Measurements from ENCODE around the gene TULP4.

The TULP4 gene

DNA sequence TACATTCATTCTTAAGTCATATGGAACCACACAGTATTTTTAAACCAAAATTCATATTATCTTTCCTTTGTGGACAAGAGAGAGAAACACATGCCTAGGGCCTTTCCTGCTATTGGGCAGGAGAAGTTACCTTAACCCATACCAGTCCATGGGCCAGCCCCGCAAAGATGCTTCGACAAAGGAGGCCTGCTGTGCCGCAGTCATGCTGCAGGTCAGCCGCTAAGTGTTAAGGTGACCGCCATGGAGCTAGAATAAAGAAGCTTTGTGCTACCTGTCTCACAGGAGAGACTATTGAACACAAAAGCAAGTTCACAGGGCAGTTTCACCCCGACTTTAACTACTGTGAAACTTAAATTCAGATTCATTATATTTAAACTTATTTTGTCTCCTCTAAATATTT is 185.4 kb downstream of the TULP4 start:
- Histone ChIP-seq H3K18ac (ENCODE audit: low read depth in 1 of 2, low read length in 2 of 2) (no peak overlapping the region), H2BK5ac (ENCODE audit: low read depth, low read length, poor library complexity, severe bottlenecking) (no peak overlapping the region), H3K79me1 (replicated peaks; ENCODE audit: low read length, poor library complexity, severe bottlenecking) (peaks cover 4% of the 10 kb centered on the region), H3K27me3 (ENCODE audit: control insufficient read depth in 1 of 2, insufficient read depth in 1 of 2, low read length in 2 of 2) (no peaks in the 10 kb centered on the region), H3K4ac (ENCODE audit: low read depth in 1 of 2, low read length in 2 of 2) (no peak overlapping the region), H3K36me3 (ENCODE audit: control insufficient read depth in 1 of 2, insufficient read depth in 2 of 2, low read depth in 1 of 2, low read length in 2 of 2) (peaks cover 38 to 60% of the 10 kb centered on the region in 2 experiments), H3K4me3 (ENCODE audit: insufficient read depth in 1 of 2, low read depth in 1 of 2, low read length in 2 of 2) (no peak overlapping the region), H2BK120ac (ENCODE audit: low read depth, low read length) (no peak overlapping the region), H2BK12ac (ENCODE audit: low read length in 2 of 2) (no peak overlapping the region), H3K4me2 (ENCODE audit: low read length, poor library complexity, severe bottlenecking) (no peak overlapping the region), H2BK15ac (ENCODE audit: low read depth, poor library complexity, severe bottlenecking) (no peak overlapping the region), H3K9me3 (ENCODE audit: control insufficient read depth, low read length) (no peaks in the 10 kb centered on the region), H3K14ac (ENCODE audit: low read length in 2 of 2) (no peak overlapping the region), H2AFZ (ENCODE audit: low read depth, low read length) (no peak overlapping the region), H4K91ac (ENCODE audit: low read length) (no peak overlapping the region), H3K4me1 (ENCODE audit: control insufficient read depth, insufficient read depth, low read depth, low read length) (no peaks in the 10 kb centered on the region), H3K23ac (ENCODE audit: low read length in 2 of 2) (no peak overlapping the region), H4K8ac (ENCODE audit: low read length) (no peak overlapping the region), H3K9ac (ENCODE audit: low read length) (no peak overlapping the region), H2AK5ac (ENCODE audit: low read length, severe bottlenecking) (no peak overlapping the region), H3K27ac (ENCODE audit: low read length, poor library complexity, severe bottlenecking) (no peak overlapping the region)
- DNase-seq = no peak
- WGBS = 87% methylated on average over 5 of the region's 6 CpGs

GRCh38 chr6:158498362-158498761 is 186.1 kb downstream of the TULP4 start:
- WGBS = 93% methylated on average over 6 of the region's 6 CpGs
- no peak overlapping the region for H3K4ac ChIP-seq (ENCODE audit: low read depth in 1 of 2, low read length in 2 of 2)
- H4K91ac ChIP-seq (ENCODE audit: low read length) = no peak overlapping the region
- H3K36me3 ChIP-seq (ENCODE audit: control insufficient read depth in 1 of 2, insufficient read depth in 2 of 2, low read depth in 1 of 2, low read length in 2 of 2) = peaks cover 40 to 63% of the 10 kb centered on the region in 2 experiments
- H2BK120ac ChIP-seq (ENCODE audit: low read depth, low read length) = no peak overlapping the region
- H2BK15ac ChIP-seq (ENCODE audit: low read depth, poor library complexity, severe bottlenecking) = no peak overlapping the region
- H3K27ac ChIP-seq (ENCODE audit: low read length, poor library complexity, severe bottlenecking) = no peak overlapping the region
- H2BK12ac ChIP-seq (ENCODE audit: low read length in 2 of 2) = no peak overlapping the region
- no peak overlapping the region for H3K9ac ChIP-seq (ENCODE audit: low read length)
- H3K4me2 ChIP-seq (ENCODE audit: low read length, poor library complexity, severe bottlenecking) = no peak overlapping the region
- H3K18ac ChIP-seq (ENCODE audit: low read depth in 1 of 2, low read length in 2 of 2) = no peak overlapping the region
- no peak for DNase-seq
- no peaks in the 10 kb centered on the region for H3K27me3 ChIP-seq (ENCODE audit: control insufficient read depth in 1 of 2, insufficient read depth in 1 of 2, low read length in 2 of 2)
- no peaks in the 10 kb centered on the region for H3K9me3 ChIP-seq (ENCODE audit: control insufficient read depth, low read length)
- no peak overlapping the region for H2AK5ac ChIP-seq (ENCODE audit: low read length, severe bottlenecking)
- H2AFZ ChIP-seq (ENCODE audit: low read depth, low read length) = no peak overlapping the region
- no peak overlapping the region for H3K14ac ChIP-seq (ENCODE audit: low read length in 2 of 2)
- no peak overlapping the region for H2BK5ac ChIP-seq (ENCODE audit: low read depth, low read length, poor library complexity, severe bottlenecking)
- H3K23ac ChIP-seq (ENCODE audit: low read length in 2 of 2) = no peak overlapping the region
- no peaks in the 10 kb centered on the region for H3K4me1 ChIP-seq (ENCODE audit: control insufficient read depth, insufficient read depth, low read depth, low read length)
- peaks cover 4% of the 10 kb centered on the region for H3K79me1 ChIP-seq (replicated peaks; ENCODE audit: low read length, poor library complexity, severe bottlenecking)
- no peak overlapping the region for H4K8ac ChIP-seq (ENCODE audit: low read length)
- H3K4me3 ChIP-seq (ENCODE audit: insufficient read depth in 1 of 2, low read depth in 1 of 2, low read length in 2 of 2) = no peak overlapping the region

GRCh38 chr6:158499601-158500000 is 187.3 kb downstream of the TULP4 start:
- Histone ChIP-seq H4K8ac (ENCODE audit: low read length) (no peak overlapping the region), H3K18ac (ENCODE audit: low read depth in 1 of 2, low read length in 2 of 2) (no peak overlapping the region), H4K91ac (ENCODE audit: low read length) (no peak overlapping the region), H2BK12ac (ENCODE audit: low read length in 2 of 2) (no peak overlapping the region), H3K4me2 (ENCODE audit: low read length, poor library complexity, severe bottlenecking) (no peak overlapping the region), H2AK5ac (ENCODE audit: low read length, severe bottlenecking) (no peak overlapping the region), H2BK5ac (ENCODE audit: low read depth, low read length, poor library complexity, severe bottlenecking) (no peak overlapping the region), H3K23ac (ENCODE audit: low read length in 2 of 2) (no peak overlapping the region), H2BK120ac (ENCODE audit: low read depth, low read length) (no peak overlapping the region), H3K4me1 (ENCODE audit: control insufficient read depth, insufficient read depth, low read depth, low read length) (no peaks in the 10 kb centered on the region), H2AFZ (ENCODE audit: low read depth, low read length) (no peak overlapping the region), H3K36me3 (ENCODE audit: control insufficient read depth in 1 of 2, insufficient read depth in 2 of 2, low read depth in 1 of 2, low read length in 2 of 2) (peaks cover 40 to 59% of the 10 kb centered on the region in 2 experiments), H3K4ac (ENCODE audit: low read depth in 1 of 2, low read length in 2 of 2) (no peak overlapping the region), H3K27me3 (ENCODE audit: control insufficient read depth in 1 of 2, insufficient read depth in 1 of 2, low read length in 2 of 2) (no peaks in the 10 kb centered on the region), H2BK15ac (ENCODE audit: low read depth, poor library complexity, severe bottlenecking) (no peak overlapping the region), H3K14ac (ENCODE audit: low read length in 2 of 2) (no peak overlapping the region), H3K79me1 (replicated peaks; ENCODE audit: low read length, poor library complexity, severe bottlenecking) (peaks cover 3% of the 10 kb centered on the region), H3K9me3 (ENCODE audit: control insufficient read depth, low read length) (no peaks in the 10 kb centered on the region), H3K4me3 (ENCODE audit: insufficient read depth in 1 of 2, low read depth in 1 of 2, low read length in 2 of 2) (no peak overlapping the region), H3K27ac (ENCODE audit: low read length, poor library complexity, severe bottlenecking) (no peak overlapping the region), H3K9ac (ENCODE audit: low read length) (no peak overlapping the region)
- WGBS = 100% methylated on average over 1 of the region's 1 CpG
- DNase-seq = no peak

DNA sequence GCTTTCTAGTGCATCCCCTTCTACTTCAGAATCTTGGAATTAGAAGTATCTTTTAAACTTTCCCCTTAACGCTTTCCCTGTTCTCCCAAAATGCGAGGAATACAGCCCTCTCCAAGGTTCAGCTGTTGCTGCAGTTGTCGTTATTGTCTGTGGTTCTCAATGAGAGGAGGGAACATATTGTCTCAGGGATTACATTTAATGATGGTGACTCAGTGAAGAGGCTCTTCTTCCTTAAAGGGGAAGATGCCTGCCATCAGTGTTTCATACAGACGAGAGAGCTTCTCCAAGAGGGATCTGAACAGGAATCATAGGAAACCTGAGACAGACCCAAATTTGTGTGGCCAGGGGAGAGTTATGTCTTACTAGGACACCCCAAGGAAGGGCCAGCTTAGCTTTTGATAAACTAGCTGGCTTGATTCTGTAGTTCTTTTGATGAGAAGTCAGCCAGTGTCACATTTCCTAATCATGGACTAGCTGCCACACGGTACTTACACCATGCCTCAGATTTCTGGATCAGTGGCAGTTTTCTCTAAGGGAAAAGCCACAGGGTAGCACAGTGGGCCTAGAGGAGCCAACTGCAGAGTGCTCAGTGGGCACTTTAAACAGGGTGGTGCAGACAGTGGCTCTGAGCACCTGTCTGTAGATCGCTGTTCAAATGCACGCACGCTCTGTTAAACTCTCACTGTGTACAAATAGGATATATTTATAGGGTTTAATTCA is 187.9 kb downstream of the TULP4 start:
- Histone ChIP-seq H3K4ac (ENCODE audit: low read depth in 1 of 2, low read length in 2 of 2) (no peak overlapping the region), H3K23ac (ENCODE audit: low read length in 2 of 2) (no peak overlapping the region), H4K91ac (ENCODE audit: low read length) (no peak overlapping the region), H2BK15ac (ENCODE audit: low read depth, poor library complexity, severe bottlenecking) (no peak overlapping the region), H3K36me3 (ENCODE audit: control insufficient read depth in 1 of 2, insufficient read depth in 2 of 2, low read depth in 1 of 2, low read length in 2 of 2) (peaks cover 40 to 63% of the 10 kb centered on the region in 2 experiments), H2BK12ac (ENCODE audit: low read length in 2 of 2) (no peak overlapping the region), H2BK5ac (ENCODE audit: low read depth, low read length, poor library complexity, severe bottlenecking) (no peak overlapping the region), H3K79me1 (replicated peaks; ENCODE audit: low read length, poor library complexity, severe bottlenecking) (peaks cover 2% of the 10 kb centered on the region), H2AFZ (ENCODE audit: low read depth, low read length) (no peak overlapping the region), H3K4me2 (ENCODE audit: low read length, poor library complexity, severe bottlenecking) (no peak overlapping the region), H3K14ac (ENCODE audit: low read length in 2 of 2) (peak overlapping the region in 1 of 2 experiments; percentile 86), H3K9me3 (ENCODE audit: control insufficient read depth, low read length) (no peaks in the 10 kb centered on the region), H3K18ac (ENCODE audit: low read depth in 1 of 2, low read length in 2 of 2) (no peak overlapping the region), H3K27ac (ENCODE audit: low read length, poor library complexity, severe bottlenecking) (no peak overlapping the region), H2AK5ac (ENCODE audit: low read length, severe bottlenecking) (no peak overlapping the region), H3K4me1 (ENCODE audit: control insufficient read depth, insufficient read depth, low read depth, low read length) (no peaks in the 10 kb centered on the region), H2BK120ac (ENCODE audit: low read depth, low read length) (no peak overlapping the region), H4K8ac (ENCODE audit: low read length) (no peak overlapping the region), H3K27me3 (ENCODE audit: control insufficient read depth in 1 of 2, insufficient read depth in 1 of 2, low read length in 2 of 2) (no peaks in the 10 kb centered on the region), H3K9ac (ENCODE audit: low read length) (no peak overlapping the region), H3K4me3 (ENCODE audit: insufficient read depth in 1 of 2, low read depth in 1 of 2, low read length in 2 of 2) (no peak overlapping the region)
- 60% methylated on average over 8 of the region's 8 CpGs for WGBS
- DNase-seq = peak; percentile 61
